ENCODE results near the gene P2RX7. TPM values are rescaled to one million over a fixed set of nuclear protein-coding genes. Genes with fewer than 3 reads are reported as not detected.

Gene P2RX7
- total RNA-seq, 1 donor from 2014 or later, result not detected

GRCh38 chr12:121108492-121108891 lies 24.2 kb upstream of the P2RX7 start:
- Mint-ChIP-seq H3K4me1 (ENCODE audit: low read depth, unreplicated experiment) (no peaks in the 10 kb centered on the region), H3K27me3 (ENCODE audit: unreplicated experiment) (no peaks in the 10 kb centered on the region), H3K9me3 (ENCODE audit: unreplicated experiment) (peaks cover 2% of the 10 kb centered on the region)

GRCh38 chr12:121110211-121110940 lies 22.3 kb upstream of the P2RX7 start:
- TF ChIP-seq CTCF (IDR thresholded peaks at IDR 0.05; ENCODE audit: partially characterized antibody, unreplicated experiment), result peak; percentile 97
- H3K4me3 Mint-ChIP-seq (ENCODE audit: unreplicated experiment), result no peak overlapping the region
- DNase-seq, result peak; percentile 72
- H3K27me3 Mint-ChIP-seq (ENCODE audit: unreplicated experiment), result no peaks in the 10 kb centered on the region
- H3K9me3 Mint-ChIP-seq (ENCODE audit: unreplicated experiment), result no peaks in the 10 kb centered on the region
- H3K4me1 Mint-ChIP-seq (ENCODE audit: low read depth, unreplicated experiment), result no peaks in the 10 kb centered on the region
- H3K36me3 Mint-ChIP-seq (ENCODE audit: unreplicated experiment), result no peaks in the 10 kb centered on the region
- no peak overlapping the region for H3K27ac Mint-ChIP-seq (ENCODE audit: unreplicated experiment)

More at GRCh38 chr12:121108492-121108891, 24.2 kb upstream of the P2RX7 start:
- H3K4me3 Mint-ChIP-seq (ENCODE audit: unreplicated experiment), result no peak overlapping the region
- no peaks in the 10 kb centered on the region for H3K36me3 Mint-ChIP-seq (ENCODE audit: unreplicated experiment)
- no peak for TF ChIP-seq CTCF (IDR thresholded peaks at IDR 0.05; ENCODE audit: partially characterized antibody, unreplicated experiment)
- no peak overlapping the region for H3K27ac Mint-ChIP-seq (ENCODE audit: unreplicated experiment)
- no peak for DNase-seq

- H3K27ac Mint-ChIP-seq (ENCODE audit: unreplicated experiment), result no peak overlapping the region
- no peaks in the 10 kb centered on the region for H3K4me1 Mint-ChIP-seq (ENCODE audit: low read depth, unreplicated experiment)
- no peak overlapping the region for H3K4me3 Mint-ChIP-seq (ENCODE audit: unreplicated experiment)
- no peaks in the 10 kb centered on the region for H3K36me3 Mint-ChIP-seq (ENCODE audit: unreplicated experiment)
- TF ChIP-seq CTCF (IDR thresholded peaks at IDR 0.05; ENCODE audit: partially characterized antibody, unreplicated experiment), result no peak
- DNase-seq, result no peak
- H3K9me3 Mint-ChIP-seq (ENCODE audit: unreplicated experiment), result peaks cover under 1% of the 10 kb centered on the region
- no peaks in the 10 kb centered on the region for H3K27me3 Mint-ChIP-seq (ENCODE audit: unreplicated experiment)
Measured at GRCh38 chr12:121111684-121112083, 21.0 kb upstream of the P2RX7 start.

GRCh38 chr12:121112496-121112895 lies 20.2 kb upstream of the P2RX7 start:
- TF ChIP-seq CTCF (IDR thresholded peaks at IDR 0.05; ENCODE audit: partially characterized antibody, unreplicated experiment), result no peak
- H3K27me3 Mint-ChIP-seq (ENCODE audit: unreplicated experiment), result no peaks in the 10 kb centered on the region
- no peak for DNase-seq
- H3K9me3 Mint-ChIP-seq (ENCODE audit: unreplicated experiment), result peaks cover 1% of the 10 kb centered on the region
- no peak overlapping the region for H3K27ac Mint-ChIP-seq (ENCODE audit: unreplicated experiment)
- no peak overlapping the region for H3K4me3 Mint-ChIP-seq (ENCODE audit: unreplicated experiment)
- no peaks in the 10 kb centered on the region for H3K4me1 Mint-ChIP-seq (ENCODE audit: low read depth, unreplicated experiment)
- H3K36me3 Mint-ChIP-seq (ENCODE audit: unreplicated experiment), result no peaks in the 10 kb centered on the region

- H3K4me1 Mint-ChIP-seq (ENCODE audit: low read depth, unreplicated experiment), result no peaks in the 10 kb centered on the region
- H3K36me3 Mint-ChIP-seq (ENCODE audit: unreplicated experiment), result no peaks in the 10 kb centered on the region
- peaks cover 1% of the 10 kb centered on the region for H3K9me3 Mint-ChIP-seq (ENCODE audit: unreplicated experiment)
- H3K27me3 Mint-ChIP-seq (ENCODE audit: unreplicated experiment), result no peaks in the 10 kb centered on the region
- no peak for TF ChIP-seq CTCF (IDR thresholded peaks at IDR 0.05; ENCODE audit: partially characterized antibody, unreplicated experiment)
- H3K4me3 Mint-ChIP-seq (ENCODE audit: unreplicated experiment), result no peak overlapping the region
- no peak for DNase-seq
- no peak overlapping the region for H3K27ac Mint-ChIP-seq (ENCODE audit: unreplicated experiment)
Measured at GRCh38 chr12:121113057-121113456, 19.6 kb upstream of the P2RX7 start.
